Midbrain (tissue), 1 donor: Measurements from ENCODE around the gene CEP72.
"Not testable (repeated sequence)": the region's sequence is repeated elsewhere in the genome, so short reads cannot be mapped to it uniquely, and the experiment has no call there.

ENCODE experiments used
- DNase-seq: peaks from one replicate; lab custom pipeline; 2025; lab: John Stamatoyannopoulos, UW

Gene CEP72

DNA sequence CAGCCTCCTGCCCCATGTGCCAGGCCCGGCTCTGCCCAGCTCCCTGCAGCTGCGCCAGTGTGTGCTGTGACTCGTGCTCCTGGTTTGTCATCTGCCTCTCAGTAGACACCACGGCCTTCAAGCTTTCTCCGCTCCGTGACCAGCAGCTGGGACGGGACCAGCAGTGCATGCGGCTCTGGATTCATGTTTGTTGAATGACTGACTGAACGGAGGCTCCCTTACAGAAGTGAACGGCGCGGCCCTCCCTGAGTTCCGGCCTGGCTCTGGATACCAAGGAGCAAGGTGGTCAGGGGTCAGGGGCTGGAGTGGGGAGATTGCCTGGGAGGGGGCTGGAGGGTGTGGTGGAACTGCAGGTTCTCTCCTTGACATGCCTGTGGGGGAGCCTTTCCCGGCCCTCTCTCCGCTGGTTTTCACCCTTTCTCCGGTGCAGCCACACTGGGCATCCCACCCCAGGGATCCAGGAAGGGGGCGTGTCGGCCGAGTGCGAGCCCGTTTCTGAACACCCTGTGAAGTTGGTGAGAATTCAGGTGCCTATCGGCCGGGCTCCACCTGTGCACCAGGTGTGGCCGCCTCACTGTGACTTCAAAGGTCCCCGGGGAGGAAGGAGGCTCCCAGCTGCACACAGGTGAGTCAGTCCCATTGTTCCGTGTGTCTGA, 11.1 kb upstream of the CEP72 start:
- no peak for DNase-seq

DNA sequence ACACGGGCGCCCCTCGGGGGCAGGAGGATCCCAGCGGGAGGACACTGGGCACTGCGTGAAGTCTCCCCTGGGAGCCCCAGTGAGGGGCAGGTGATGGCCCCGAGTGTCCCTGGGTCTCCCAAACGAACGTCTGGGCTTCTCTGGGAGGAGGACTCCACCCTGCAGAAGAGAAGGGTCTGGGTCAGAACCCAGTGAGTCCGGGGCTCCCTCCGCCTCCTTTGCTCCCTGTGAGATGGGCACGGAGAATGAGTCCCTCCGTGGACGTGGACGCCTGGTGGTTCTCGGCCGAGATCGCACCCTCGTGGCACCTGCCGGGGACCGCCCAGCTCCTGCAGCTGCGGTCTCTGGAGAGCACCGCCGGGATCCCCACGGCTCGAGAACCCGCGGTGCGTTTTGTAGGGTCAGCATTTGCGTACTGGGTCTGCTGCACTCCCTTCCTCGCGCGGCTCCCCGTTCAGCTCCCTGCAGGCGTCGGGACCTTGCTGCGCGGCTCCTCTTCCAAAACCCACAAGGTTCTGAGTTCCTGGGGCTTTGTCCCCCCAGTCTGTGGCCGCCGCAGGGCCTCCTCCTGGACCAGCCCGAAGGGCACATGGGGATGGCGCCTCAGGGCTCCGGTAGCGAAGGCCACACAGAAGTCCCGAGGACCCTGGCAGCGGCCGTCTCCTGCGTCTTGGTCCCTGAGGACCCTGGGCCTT, 10.2 kb upstream of the CEP72 start:
- DNase-seq: no peak

DNA sequence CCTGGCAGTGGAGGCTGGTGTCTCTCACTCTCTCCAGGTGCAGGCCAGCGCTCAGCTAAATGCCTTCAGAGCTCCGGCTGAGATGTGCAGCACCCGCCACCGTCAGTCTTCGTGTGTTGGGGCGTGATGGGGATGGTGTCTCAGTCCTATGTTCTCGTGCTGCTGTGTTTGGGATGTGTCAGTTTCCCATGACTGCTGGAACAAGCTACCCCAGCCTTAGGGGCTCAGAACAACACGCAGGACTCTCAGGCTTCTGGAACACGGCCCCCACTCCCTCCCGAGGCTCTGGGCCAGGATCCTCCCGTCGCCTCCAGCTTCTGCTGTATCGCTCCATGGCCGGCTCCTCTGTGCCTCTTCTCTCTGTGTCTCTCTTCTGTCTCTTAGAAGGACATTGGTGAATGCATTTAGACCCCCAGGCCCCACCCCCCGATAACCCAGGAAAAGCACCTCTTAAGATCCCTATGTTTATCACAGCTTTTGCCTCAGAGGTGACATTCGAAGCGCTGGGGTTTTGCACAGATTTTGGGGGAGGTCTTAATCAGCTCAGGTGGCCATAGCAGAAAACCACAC, 9.6 kb upstream of the CEP72 start:
- no peak for DNase-seq

DNA sequence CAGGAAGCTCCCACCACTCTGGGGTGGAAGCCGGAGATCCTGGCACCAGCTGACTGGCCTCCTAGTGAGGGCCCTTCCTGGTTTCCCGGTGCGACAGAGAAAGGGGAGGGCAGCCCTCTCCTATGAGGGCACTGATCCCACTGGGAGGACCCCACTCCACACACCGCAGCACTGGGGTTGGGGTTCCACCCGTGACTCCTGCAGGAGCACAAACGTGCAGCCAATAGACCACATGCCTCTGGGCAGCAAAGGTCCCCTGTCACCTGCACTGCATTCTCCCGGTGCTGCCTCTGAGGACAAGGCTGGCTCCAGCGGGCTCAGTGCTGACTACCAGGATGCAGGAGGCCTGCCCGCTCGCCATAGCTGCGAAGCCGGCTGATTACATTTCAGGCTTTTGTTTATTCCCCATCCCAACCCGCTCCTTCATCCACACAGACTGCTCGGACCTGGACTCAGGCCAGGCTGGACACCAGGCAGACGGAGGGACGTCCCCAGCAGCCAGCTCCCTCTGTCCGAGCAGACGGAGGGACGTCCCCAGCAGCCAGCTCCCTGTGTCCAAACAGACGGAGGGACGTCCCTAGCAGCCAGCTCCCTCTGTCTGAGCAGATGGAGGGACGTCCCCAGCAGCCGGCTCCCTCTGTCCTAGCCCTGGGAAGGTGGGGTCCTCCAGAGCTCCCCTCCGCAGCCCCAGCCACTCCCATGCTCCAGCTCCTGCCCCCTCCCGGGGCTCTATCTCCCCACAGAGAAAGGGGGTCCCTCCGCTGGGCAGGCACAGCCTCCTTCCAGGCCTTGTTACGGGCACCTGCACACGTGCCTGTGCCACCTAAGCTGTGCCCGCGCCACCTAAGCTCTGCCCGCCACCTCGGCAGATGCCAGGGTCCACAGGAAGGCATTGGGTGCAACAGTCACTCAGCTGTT, 8.8 kb upstream of the CEP72 start:
- no peak for DNase-seq

DNA sequence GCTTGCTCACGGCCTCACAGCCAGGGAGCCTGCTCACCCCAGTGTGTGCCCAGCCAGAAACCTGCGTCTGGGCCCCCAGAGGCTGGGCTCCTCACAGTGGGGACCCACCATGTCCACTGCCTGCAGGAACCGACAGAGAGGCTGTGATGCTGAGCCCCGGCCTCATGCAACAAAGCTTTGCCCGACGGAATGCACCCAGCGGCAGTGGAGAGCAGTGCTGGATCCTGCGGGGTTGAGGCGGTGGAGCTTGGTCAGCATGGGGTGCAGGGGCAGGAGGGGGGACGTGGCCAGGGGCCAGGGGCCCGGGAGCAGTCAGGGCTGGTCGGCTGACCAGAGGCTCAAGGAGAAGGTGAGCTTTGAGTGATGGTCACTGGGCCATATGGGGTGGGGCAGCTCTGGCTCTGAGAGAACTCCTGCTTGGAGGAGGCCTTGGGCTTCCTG, 7.7 kb upstream of the CEP72 start:
- DNase-seq: no peak

DNA sequence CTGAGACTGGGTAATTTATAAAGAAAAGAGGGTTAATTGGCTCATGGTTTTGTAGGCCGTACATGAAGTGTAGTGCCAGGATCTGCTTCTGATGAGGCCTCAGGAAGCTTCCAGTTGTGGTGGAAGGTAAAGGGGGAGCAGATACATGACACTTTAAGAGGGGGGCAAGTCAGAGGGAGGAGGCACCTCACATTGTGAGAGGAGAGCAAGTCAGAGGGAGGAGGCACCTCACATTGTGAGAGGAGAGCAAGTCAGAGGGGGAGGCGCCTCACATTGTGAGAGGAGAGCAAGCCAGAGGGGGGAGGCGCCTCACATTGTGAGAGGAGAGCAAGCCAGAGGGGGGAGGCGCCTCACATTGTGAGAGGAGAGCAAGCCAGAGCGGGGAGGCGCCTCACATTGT, 7.0 kb upstream of the CEP72 start:
- DNase-seq: not testable (repeated sequence)

DNA sequence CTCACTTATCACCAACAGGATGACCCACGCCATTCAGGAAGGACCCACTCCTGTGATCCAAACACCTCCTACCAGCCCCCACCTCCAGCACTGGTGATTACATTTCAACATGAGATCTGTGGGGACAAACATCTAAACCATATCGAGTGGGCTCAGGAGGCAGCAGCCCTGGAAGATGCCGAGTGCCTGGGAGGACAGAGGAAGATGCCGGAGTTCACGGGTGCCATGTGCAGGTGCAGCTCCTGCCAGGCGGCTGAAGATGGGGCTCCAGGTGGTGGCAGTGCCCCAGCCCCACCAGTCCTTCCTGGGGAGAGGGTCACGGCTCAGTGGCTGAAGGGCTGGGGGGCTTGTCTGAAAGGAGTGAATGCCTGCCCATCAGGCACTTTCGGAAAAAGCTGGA, 6.1 kb upstream of the CEP72 start:
- DNase-seq: no peak

DNA sequence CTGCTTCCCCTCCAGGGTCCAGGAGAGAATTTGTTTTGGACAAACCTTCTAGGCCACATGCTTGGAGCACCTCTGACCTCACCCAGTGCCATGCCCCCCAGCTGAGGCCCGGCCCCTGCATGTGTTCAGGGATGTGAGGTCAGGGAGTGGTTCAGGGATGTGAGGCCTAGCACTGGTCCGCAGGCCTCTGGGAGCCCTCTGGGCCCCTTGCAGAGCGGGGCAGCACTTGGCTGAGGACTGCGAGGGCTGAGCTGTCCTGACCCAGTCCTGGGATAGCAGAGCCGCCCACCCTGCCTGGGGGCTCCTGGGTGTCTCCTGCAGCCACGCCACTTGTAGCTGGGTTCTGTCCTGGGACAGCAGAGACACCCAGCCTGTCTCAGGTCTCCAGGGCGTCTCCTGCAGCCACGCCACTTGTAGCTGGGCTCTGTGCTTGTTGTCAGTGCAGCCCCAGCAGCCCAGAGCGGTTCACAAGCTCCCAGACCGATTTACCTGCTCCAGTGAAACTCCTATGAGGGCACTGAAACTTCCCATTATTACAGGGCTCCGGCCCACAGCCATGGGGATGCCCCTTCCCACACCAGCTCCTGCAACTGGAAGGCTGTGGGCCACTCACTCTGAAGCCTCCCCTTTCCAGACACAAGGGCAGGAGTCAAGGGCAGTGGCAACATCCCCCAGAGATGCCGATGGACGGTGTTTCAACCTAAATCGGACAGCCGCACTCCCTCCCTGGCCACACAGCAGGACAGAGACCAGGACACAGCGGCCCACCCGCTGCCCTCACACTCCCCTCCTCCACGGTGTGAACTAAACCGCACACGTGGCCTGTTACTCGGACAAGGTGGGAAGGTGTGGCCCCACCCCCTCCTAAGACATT, 5.4 kb upstream of the CEP72 start:
- DNase-seq: no peak

DNA sequence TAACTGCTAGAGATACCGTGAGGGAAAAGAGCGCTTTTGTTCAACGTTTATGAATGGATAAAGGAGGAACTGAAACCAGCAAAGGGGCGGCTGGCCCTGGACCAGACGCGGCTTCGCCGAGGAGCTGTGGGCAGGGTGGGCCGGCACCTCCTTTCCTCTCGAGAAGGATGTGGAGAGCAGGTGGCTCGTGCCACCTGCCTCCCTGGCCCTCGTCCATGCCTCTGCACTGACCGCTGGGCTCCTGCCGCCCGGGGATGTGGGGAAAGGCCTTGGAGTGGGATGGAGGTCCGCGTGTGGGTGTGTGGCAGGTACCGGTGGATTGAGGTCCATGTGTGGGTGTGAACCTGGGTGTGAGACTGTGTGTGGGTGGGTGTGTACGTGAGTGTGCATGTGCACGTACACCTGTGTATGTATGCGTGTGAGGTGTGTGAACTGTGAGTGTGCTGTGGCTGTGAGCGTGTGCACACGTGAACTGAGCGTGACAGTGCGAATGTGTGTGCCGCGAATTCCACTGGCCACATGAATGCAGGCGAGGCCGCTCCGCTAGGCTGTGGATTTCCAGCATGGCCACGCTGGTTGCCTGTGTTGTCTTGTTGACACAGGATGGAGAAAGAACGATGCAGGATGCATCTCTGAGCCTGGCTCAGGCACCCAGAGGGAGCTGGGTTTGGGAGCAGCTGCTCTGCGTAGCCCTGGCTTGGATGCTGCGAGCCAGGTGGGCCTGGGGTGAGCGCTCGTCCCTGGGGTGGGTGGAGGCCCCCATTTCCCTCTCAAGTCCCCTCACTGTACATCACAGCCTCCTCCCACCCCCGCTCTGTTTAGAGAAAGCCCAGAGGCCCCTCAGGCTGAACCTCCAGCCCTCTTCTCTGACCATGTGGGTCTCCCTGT, 4.4 kb upstream of the CEP72 start:
- DNase-seq: peak; percentile 4

DNA sequence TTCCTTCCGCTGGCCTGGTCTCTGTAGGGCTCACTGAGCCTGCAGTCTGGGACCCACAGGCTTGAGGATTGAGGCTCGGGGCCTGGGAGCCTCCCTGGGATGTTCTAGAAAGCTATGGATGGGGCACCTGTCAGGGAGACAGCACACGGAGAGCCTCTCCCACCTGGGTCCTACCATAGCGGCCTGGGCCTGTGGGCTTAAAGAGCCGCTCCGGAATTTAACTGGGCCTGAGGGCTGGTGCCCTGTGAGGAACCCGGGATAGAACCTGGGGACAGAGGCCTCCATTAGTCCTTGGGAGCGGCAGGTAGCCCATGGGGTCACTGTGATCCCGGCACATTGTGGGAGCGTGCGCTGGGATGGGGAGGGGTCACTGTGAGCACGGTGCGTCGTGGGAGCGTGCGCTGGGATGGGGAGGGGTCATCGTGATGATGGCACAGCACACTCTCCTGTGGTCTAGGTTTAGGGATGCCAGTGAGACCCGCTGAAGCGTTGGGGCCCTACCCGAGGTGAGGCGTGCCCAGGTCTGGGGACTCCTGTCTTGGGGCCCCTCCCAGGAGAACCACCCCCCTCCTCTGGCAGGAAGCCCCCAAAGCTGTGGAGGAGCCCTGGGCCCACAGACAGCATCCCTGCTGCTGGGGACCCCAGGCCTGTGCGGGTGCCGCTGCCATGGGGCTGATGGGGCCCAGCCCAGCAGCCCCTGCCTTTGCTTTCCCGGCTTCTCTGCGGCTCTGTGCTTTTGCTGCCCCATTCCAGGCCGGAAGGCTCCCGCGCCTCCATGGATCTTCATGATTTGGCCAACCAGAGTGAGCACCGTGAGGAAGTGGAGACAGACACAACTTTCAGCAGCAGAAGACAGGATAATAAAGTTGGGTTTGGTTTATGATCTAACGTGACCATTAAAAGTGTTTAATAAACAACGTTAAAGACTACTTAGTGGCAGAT, 3.4 kb upstream of the CEP72 start:
- no peak for DNase-seq

DNA sequence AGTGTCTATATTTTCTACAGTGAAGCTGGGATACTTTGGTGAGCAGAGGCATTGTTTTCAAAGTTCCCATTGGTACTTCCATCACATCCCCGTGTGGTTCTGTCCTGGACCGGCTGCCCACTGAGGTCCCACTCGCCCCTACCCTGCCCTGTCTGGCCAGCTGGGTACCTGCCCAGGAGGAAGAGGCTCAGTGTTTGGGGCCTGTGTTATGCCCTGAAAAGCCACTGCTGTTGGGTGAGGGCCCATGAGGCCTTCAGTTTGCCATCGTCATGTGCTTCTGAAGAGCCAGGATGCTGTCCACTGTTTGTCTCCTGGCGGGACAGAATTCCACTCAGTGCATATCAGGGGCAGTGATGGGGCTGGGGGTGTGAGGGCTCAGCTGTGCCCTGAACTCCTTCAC, 2.6 kb upstream of the CEP72 start:
- DNase-seq: no peak

DNA sequence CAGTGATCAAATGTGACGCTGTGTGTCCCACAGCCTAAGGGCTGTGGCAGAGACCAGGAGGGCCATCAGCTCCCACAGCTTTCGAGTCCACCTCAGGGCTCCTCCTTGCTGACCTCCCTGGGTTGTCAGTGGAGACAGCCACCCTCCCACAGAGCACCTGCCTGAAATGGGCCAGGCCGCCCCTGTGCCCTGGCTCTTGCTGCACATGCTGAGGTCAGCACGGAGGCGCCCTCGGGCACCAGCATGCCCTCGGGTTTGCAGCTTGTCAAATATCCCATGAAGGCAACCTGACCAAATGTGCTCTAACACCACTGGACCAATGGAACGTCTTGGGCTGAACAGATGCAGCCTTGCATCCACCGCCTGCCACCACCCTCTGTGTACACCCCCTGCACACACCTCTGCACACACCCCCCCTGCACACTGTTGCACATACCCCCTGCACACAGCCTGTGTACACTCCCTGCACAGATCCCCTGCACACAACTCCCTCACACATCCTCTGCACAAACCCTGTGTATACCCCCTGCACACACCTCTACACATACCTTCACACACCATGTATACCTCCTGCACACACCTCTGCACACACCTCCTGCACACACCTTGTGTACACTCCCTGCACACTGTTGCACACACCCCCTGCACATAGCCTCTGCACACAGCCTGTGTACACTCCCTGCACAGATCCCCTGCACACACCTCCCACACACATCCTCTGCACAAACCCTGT, 2.0 kb upstream of the CEP72 start:
- DNase-seq: no peak

DNA sequence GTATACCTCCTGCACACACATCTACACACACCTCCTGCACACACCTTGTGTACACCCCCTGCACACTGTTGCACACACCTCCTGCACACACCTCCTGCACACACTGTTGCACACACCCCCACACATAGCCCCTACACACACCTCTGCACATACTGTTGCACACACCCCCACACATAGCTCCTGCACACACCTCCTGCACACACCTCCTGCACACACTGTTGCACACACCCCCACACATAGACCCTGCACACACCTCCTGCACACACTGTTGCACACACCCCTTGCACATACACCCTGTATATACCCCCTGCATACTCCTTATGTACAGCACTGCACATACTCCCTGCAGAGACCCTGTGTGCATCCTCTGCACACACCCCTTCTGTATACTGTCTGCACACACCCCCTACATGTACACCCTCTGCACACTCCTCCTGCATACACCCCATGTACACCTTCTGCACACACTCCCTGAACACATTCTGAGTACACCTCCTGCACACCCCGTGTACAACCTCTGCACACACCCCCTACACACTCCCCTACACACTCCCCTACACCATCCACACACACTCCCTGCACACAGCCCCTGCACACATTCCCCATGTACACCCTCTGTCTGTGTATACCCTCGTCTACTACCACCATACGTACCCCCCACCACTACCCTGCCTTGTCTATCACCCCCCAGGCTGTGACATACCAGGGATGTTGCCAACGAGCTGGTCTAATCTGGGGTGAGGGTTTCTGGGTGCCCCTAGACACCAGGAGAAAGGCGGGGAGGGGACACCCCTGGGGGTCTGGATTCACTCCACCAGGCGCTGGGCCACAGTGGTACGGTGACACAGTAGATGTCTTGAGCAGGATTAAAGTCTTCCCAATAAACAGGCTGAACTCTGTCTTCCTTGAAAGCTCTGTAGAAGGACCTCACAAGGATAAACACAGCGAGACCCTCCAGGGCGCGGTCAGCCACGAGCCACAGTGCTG, 1.1 kb upstream of the CEP72 start:
- no peak for DNase-seq

DNA sequence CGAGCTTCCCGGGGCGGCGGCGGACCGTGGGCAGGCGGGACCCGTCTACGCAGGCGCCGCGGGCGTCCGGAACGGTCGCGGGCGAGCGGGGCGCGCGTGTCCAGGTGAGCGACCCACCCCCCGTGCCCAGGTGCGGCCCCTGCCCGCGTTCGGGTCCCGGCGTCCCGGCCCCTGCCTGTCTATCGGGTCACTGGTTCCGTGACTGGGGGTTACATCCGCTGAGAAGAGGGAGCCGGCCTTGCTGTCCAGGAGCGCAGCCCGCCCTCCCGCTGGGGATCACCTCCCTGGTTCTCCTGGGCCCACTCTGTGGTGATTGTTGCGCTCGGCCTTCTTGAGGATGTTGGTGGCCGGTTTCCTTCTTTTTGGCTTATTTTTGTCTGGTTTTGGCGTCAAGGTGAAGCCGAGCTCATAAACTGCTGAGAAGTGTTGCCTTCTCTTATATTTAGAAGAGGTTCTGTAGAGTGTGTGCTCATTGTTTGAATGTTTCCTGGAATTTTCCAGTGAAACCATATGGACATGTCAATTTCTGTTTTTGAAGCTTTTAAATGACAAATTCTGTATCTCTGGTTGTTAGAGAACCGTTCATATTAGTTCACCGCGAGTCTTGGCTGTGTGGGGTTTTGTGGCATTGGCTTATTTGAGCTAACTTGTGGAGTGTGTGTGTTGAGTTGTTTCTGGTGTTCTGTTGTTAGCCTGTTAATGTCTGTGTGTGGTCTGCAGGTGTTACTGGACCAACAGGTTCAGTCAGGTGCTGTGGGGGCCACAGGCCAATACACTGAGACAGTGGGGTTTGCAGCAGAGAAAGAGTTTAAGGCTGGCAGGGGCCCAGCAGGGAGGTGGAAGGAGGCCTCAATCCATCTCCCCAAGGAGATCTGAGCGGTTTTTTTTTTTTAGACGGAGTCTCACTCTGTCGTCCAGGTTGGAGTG, 621 bp downstream of the CEP72 start:
- DNase-seq: no peak

DNA sequence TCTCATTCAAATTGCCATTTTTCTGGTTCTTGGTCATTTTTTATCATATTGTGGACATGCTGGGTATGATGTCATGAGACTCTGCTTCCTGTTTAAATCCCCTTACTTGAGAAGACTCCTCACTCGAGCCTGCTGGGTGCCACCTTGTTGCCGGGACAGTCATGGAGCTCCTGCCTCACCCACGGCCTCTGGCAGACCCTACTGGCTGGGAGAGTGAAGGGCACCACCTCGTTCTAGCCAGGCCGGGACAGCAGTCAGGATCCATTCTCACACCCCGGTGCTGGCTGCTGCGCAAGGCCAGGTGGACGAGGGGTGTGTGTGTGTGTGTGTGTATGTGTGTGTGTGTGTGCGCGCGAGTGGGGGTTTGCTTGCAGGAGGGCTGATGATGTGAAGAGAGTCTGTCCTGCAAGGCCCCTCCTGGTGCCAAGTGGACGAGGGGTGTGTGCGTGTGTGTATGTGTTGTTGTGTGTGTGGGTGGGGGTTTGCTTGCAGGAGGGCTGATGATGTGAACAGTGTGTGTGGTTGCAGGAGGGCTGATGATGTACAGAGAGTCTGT, 4.4 kb downstream of the CEP72 start:
- DNase-seq: no peak

DNA sequence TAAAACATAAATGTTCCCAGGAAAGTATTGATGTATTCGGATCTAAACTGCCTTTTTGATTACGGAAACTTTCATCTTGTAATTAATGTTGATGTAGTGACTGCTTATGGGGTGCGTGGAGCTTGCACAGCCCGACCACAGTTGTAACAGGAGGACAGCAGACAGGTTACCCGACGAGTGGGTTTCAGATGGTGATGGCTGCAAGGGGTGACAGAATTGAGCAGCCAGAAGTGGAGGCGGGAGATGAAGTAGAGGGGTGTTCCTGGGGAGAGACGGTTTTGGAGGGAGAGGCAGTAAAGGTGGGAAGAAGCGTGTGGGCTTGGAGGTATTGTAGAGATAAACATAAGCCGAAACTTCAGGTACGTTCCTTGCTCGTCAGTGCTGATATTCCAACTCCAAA, 5.8 kb downstream of the CEP72 start:
- DNase-seq: no peak
